GM21723 (cell line): ENCODE measurements around the gene RPP21.
"Not testable (repeated sequence)": the region's sequence is repeated elsewhere in the genome, so short reads cannot be mapped to it uniquely, and the experiment has no call there.

Experiments used
- ATAC-seq: cut with Tn5 transposase; IDR thresholded peaks from one replicate; pipeline ENCODE4 v1.9.1; 2021; ENCODE audit warnings: mild to moderate bottlenecking, moderate library complexity; ENCODE audit not compliant: unreplicated experiment

Gene RPP21

DNA sequence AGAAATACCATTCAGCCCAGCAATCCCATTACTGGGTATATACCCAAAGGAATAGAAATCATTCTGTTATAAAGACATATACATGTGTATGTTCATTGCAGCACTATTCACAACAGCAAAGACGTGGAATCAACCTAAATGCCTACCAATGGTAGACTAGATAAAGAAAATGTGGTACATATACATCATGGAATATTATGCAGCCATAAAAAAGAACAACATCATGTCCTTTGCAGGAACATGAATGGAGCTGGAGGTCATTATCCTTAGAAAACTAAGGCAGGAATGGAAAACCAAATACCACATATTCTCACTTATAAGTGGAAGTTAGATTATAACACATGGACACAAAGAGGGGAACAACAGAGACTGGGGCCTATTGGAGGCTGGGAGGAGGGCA lies 24.3 kb downstream of the RPP21 start:
- not testable (repeated sequence) for ATAC-seq

DNA sequence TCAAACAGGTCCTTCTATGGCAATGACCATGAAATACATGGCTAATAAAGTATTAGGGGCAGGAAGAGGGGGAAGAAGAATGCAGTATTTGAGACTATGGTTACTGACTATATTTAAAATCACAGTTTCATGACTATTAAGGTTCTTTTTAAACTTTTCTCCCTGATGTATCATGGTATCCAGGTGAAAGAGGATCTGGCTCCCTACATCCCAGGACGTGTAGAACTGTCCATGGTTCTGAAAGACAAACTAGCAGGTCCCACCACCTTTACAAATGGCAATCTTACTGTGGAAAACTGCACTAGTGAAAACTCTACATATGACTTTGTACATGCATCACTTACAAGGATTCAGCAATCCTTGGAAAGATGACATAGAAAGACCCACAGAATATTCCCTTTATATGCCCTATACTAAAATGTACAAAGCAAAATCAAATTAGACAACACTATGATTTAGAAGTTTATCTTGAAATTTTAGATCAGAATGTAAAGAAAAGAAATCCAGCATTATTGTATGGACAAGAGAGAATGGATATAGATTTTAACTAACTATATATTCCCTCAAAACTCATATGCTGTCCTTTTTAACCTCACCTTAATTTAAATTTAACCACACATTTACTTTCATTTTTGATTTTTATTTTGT lies 33.5 kb downstream of the RPP21 start:
- ATAC-seq, result no peak

DNA sequence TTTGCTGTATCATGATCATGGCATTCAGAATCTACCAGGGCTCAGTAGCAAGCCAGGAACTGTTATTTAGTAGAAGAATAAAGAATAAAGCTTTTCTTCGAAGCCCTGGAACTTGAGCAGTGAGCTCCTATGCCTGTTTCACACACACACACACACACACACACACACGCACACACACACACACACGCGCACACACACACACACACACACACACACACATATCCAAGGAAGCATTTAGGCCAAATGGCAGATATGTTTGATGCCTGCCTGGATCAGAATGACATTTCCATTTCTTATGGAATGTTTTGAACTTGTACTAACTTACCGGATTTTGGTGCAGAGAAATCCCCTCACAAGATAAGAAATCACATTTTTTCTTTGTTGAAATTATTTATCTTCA lies 35.5 kb downstream of the RPP21 start:
- no peak for ATAC-seq

DNA sequence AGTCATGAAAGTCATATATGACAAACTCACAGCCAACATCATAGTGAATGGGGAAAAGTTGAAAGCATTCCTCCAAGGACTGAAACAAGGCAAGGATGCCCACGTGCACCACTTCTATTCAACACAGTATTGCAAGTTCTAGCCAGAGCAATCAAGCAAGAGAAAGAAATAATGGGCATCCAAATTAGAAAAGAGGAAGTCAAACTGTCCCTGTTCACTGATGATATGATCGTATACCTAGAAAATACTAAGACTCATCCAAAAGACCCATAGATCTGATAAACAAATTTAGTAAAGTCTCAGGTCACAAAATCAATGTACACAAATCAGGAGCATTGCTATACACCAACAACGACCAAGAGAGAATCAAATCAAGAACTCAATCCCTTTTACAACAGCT lies 41.2 kb downstream of the RPP21 start:
- ATAC-seq, result no peak

DNA sequence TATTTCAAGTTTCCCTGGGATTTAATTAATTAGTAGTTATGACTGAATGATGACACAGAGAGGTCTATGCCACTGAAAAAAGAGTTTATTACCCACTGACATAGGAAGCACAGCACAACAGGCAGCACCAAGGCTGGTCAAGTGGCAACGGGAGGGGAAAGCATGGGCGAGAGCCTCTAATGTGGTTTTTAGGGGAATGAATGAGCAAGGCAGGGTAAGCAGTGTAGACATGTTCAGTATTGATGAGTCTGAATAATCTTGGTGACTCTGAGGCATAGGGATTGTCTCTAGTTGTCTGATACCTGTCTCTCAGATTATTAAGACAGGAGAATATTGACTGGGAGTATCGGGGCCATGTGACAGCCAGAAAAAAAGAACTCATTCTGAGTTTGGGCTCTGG lies 46.3 kb downstream of the RPP21 start:
- no peak for ATAC-seq

DNA sequence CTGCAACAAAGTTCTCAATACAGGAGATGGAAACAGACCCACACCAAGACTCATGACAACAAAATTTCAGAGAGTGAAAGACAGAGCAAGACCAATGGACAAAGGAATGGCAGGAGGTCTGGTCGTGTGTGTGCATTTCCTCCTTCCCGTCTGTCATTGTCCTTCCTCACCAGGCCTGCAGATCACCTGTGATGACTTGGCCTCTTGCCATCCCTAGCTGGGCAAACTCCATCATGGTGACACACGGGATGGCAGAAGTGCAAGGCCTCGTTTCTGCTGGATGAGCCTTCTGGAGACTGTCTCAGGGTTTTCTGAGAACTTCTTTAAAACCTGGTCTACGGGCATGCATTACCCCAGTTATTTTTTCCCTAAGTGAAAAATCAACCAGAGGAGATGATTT lies 49.2 kb downstream of the RPP21 start:
- no peak for ATAC-seq
